ENCODE measurements around the gene MAN2B2.
A peak's percentile ranks its signal among the peaks of the same experiment; 100 is the strongest.

Gene MAN2B2

DNA sequence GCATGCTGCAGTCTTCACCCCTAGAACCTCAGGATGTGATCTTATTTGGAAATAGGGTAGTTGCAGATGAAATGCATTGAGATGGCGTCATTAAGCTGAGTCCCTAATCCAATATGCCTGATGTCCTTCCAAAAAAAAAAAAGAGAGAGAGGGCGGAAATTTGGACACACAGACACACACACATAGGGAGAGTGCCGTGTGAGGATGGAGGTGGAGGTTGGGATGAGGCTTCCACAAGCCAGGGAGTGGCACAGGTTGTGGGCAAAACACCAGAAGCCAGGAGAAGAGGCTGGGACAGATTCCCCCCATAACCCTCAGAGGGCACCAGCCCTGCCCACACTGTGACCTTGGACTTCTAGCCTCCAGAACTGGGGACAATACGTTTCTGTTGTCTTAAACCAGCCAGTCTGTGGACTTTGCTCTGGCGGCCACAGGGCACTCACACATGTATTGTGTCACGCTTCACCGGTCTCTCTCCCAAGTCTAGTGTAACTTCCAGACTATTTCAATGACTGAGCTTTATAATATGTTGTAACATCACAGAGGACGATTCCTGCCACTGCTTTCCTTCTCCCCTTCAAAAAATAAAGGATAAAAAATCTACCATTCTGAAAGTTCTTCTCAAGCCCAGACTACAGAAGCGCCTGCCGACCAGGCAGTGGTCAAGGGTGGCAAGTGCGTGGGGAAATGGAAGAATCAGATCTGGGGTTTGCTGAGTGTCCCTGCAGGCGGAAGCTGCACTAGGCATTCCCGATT is 35.8 kb upstream of the MAN2B2 start:
- no peak for DNase-seq (ENCODE audit: low read depth, low spot score)
- CTCF ChIA-PET = interaction anchor here (1.2 to 4.9 kb wide), 2 partner anchors 10 to 285 kb away, joined by 3 to 29 read pairs; no protein-coding TSS in a partner anchor
- H3K4me3 ChIP-seq (ENCODE audit: low read depth, low read length) = no peak overlapping the region
- POLR2A ChIA-PET = no interaction called here
- TF ChIP-seq CTCF (IDR thresholded peaks at IDR 0.05; ENCODE audit: insufficient read depth, low read length, missing control alignments) = no peak

DNA sequence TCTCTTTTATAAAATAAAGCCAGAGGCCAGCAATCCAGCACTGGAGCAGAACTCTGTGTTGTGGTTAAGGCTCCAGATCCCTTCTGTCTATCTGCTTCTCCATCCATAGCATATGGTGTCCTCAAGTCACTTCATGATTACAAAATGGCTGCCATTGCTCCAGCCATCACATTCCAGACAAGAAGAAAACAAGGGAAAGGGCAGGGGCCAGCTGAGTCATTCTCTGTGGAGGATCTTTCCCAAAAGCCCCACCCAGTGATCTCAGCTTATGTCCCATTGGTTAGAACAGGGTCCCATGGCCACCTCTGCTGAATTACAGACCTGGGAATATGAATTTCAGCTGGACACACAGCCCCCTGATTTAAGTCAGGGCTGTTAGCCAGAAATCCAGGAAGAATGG is 34.1 kb upstream of the MAN2B2 start:
- H3K4me3 ChIP-seq (ENCODE audit: low read depth, low read length) = no peak overlapping the region
- TF ChIP-seq CTCF (IDR thresholded peaks at IDR 0.05; ENCODE audit: insufficient read depth, low read length, missing control alignments) = no peak
- POLR2A ChIA-PET = no interaction called here

GRCh38 chr4:6541789-6542188 is 33.2 kb upstream of the MAN2B2 start:
- POLR2A ChIA-PET = interaction anchor here (0.6 kb wide), 1 partner anchor 10 kb away, joined by 3 read pairs; no protein-coding TSS in a partner anchor
- DNase-seq (ENCODE audit: low read depth, low spot score) = no peak
- CTCF ChIA-PET = interaction anchor here (4.9 kb wide), 1 partner anchor 7 kb away, joined by 29 read pairs; no protein-coding TSS in a partner anchor
- TF ChIP-seq CTCF (IDR thresholded peaks at IDR 0.05; ENCODE audit: insufficient read depth, low read length, missing control alignments) = no peak
- no peak overlapping the region for H3K4me3 ChIP-seq (ENCODE audit: low read depth, low read length)

More for the DNA sequence above, 34.1 kb upstream of the MAN2B2 start:
- CTCF ChIA-PET = interaction anchor here (4.9 kb wide), 1 partner anchor 8 kb away, joined by 29 read pairs; no protein-coding TSS in a partner anchor
- no peak for DNase-seq (ENCODE audit: low read depth, low spot score)

DNA sequence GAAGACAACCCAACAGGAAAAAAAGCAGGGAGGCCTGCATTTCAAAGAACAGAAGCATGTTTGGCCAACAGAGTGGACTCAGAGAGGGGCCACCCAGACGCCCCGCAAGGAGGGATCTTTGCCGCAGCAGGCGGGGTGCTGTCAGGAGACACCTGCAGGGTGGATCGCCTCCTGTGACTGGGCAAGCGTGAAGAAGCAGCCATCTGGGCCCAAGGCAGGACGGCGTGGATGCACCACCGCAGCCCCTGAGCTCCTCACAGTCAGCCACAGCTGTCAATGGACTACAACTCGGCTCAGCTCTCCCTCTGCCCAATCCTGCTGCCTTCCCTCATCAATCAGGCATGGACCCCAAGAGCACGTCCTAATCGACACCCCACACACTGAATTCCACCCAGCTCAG is 32.0 kb upstream of the MAN2B2 start:
- TF ChIP-seq CTCF (IDR thresholded peaks at IDR 0.05; ENCODE audit: insufficient read depth, low read length, missing control alignments) = no peak
- H3K4me3 ChIP-seq (ENCODE audit: low read depth, low read length) = no peak overlapping the region
- CTCF ChIA-PET = no interaction called here
- no peak for DNase-seq (ENCODE audit: low read depth, low spot score)
- POLR2A ChIA-PET = no interaction called here

DNA sequence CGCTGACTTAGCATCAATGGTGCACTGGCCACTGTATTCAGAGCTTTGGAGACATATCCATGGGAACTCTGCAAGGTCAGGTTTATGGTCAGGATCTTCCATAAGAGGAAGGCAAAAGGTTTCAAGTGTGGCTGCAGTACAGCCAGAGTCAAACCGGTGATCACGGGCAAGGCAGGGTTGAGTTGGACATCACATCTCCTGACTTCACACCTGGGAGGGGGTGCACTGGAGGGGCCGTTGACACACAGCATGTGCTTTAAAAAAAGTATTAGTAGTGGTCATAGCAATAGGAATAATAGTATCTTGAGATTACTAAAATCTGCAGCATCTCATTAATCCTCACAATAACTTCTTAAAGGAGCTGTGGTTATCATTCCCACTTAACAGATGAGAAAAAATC is 28.9 kb upstream of the MAN2B2 start:
- no peak for DNase-seq (ENCODE audit: low read depth, low spot score)
- ChIA-PET CTCF (interaction anchor here (0.6 to 8.1 kb wide), 27 partner anchors 7 to 296 kb away, joined by 3 to 112 read pairs (median 4); partner anchors contain the start of gene MRFAP1L1), POLR2A (no interaction called here)
- TF ChIP-seq CTCF (IDR thresholded peaks at IDR 0.05; ENCODE audit: insufficient read depth, low read length, missing control alignments) = no peak
- no peak overlapping the region for H3K4me3 ChIP-seq (ENCODE audit: low read depth, low read length)

GRCh38 chr4:6546681-6547447 is 28.1 kb upstream of the MAN2B2 start:
- no peak overlapping the region for H3K4me3 ChIP-seq (ENCODE audit: low read depth, low read length)
- ChIA-PET CTCF (interaction anchor here (0.6 to 8.1 kb wide), 31 partner anchors 7 to 297 kb away, joined by 3 to 112 read pairs (median 4); partner anchors contain the start of gene MRFAP1L1), POLR2A (no interaction called here)
- peak; percentile 12 for DNase-seq (ENCODE audit: low read depth, low spot score)
- peak; percentile 91 for TF ChIP-seq CTCF (IDR thresholded peaks at IDR 0.05; ENCODE audit: insufficient read depth, low read length, missing control alignments)

Data from AG04449 (cell line).